Measurements from ENCODE around the gene SECISBP2L.
"Not testable (repeated sequence)": the region's sequence is repeated elsewhere in the genome, so short reads cannot be mapped to it uniquely, and the experiment has no call there.

Gene SECISBP2L

DNA sequence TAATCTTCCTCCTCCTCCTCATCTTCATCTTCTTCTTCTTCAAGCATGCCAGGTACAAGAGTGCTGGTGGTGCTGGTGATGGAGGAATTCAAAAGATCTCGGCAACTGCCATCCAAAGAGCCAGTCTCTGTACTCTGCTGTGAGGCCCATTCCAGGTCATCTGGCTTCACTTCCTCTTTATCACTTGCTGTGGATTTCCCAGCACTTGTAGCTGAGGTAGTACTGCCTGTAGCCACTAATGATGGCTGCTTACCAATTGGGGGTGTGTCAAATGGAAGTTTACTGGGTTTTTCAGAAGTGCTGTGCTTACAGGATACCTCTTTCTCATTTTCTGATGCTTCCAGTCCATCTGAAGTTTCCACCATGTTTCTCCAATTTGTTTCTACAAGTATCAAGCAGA lies 53.7 kb downstream of the SECISBP2L start:
- no peak for DNase-seq (ENCODE audit: low spot score)

GRCh38 chr15:48992096-48992495 lies 54.1 kb downstream of the SECISBP2L start:
- no peak for DNase-seq (ENCODE audit: low spot score)

DNA sequence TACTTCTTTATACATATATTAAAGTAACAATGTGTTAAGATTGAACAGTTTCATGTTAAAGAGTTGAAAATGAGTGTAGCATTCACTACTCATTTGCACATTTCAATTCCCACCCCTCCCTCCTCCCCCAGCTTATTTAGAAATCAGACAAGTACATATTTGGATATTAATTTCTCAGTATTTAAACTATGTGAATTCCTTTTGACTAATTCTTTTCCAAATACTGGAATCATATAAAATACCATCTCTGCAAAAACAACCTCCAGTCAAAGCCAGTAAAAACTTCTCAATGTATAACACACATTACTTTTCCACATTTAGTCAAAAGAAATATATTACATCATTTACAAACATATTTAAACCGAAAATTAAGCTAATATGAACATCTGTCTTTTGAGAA lies 57.1 kb downstream of the SECISBP2L start:
- no peak for DNase-seq (ENCODE audit: low spot score)

DNA sequence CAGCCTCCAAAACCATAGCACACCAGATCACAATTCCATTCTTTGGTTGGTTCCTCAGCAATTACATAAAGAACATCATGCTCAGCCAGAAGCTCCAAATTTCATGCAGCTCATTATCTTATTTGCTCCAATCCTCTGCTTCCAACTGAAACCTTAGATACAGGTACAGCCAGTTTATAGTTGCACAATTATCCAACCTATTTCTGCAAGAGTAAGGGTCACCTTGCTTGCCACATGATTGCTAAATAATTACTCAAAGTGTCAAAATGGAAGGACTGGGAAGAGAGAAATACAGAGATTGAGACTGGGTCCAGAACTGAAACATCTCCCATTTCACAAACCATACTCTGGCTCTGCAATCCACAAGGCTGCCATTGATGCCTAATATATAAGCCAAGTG lies 59.1 kb downstream of the SECISBP2L start:
- DNase-seq (ENCODE audit: low spot score) = no peak

- no peak for DNase-seq (ENCODE audit: low spot score)
These were observed 60.0 kb downstream of the SECISBP2L start for GRCh38 chr15:48986240-48986639.

DNA sequence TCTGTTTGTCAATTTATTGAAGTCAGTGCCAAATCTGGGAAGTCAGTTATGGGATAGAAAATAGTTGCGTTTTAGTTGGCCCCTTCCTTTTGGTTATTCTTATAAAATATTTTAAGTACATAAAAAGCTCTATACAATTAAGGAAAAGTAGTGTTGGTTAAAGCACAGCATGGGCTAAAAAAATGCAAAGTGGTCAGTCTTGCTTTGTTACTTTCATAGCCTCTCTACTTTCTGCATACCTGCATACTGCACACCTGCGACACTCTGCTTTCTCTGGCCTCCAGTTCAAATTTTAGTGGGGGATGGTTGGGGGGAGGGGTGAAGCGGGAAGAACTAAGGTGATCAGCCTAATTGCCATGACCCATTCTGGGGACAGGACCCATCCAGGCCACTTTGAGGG lies 60.7 kb downstream of the SECISBP2L start:
- DNase-seq (ENCODE audit: low spot score) = no peak

GRCh38 chr15:48984811-48985352 lies 61.4 kb downstream of the SECISBP2L start:
- DNase-seq (ENCODE audit: low spot score) = no peak

DNA sequence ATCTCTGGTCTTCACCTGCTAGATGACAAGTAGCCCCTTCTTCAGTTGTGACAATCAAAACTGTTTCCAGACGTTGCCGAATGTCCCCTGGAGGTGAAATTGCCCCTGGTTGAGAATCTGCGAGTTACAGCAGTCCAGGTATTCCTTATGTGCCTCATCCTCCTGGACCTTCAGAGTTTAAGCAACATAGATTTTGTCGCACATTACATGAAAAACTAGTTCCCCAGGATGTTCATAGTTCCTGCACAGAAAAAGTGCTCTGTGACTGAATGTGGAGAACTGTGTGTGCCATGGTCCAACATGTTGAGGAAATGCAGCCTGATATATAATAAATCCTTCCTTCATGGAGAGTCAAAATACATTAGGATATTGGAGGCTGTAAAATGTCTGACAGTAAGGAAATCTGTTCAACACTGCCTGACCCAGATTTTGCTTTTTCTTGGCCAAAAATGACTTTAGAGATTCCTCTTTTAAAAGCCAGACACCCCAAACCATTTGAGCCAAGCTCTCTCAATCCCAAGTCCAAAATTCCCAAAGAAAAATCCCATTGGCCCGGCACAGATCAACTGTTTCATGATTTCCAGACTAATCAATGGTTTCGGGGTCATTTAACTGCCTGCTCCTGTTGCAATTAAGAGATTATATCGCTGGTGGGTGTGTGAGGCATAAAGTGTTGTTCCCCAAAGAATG lies 62.1 kb downstream of the SECISBP2L start:
- no peak for DNase-seq (ENCODE audit: low spot score)

- no peak for DNase-seq (ENCODE audit: low spot score)
These were observed 62.9 kb downstream of the SECISBP2L start for GRCh38 chr15:48983300-48983699.

- DNase-seq (ENCODE audit: low spot score) = no peak
These were observed 64.3 kb downstream of the SECISBP2L start for GRCh38 chr15:48981941-48982340.

DNA sequence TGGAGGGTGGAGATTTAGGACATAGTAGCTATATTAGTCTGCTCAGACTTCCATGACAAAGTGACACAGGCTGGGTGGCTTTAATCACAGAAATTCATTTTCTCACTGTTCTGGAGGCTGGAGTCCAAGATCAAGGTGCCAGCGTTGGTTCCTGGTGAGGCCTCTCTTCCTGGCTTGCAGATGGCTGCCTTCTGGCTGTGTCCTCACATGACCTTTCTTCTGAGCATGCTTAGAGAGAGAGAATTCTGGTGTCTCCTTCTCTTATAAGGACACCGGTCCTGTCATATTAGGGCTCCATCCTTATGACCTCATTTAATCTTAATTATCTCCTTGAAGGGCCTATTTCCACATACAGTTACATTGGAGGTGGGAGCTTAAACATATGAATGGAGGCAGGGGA lies 67.6 kb downstream of the SECISBP2L start:
- no peak for DNase-seq (ENCODE audit: low spot score)

GRCh38 chr15:48976444-48977088 lies 69.7 kb downstream of the SECISBP2L start:
- no peak for DNase-seq (ENCODE audit: low spot score)

DNA sequence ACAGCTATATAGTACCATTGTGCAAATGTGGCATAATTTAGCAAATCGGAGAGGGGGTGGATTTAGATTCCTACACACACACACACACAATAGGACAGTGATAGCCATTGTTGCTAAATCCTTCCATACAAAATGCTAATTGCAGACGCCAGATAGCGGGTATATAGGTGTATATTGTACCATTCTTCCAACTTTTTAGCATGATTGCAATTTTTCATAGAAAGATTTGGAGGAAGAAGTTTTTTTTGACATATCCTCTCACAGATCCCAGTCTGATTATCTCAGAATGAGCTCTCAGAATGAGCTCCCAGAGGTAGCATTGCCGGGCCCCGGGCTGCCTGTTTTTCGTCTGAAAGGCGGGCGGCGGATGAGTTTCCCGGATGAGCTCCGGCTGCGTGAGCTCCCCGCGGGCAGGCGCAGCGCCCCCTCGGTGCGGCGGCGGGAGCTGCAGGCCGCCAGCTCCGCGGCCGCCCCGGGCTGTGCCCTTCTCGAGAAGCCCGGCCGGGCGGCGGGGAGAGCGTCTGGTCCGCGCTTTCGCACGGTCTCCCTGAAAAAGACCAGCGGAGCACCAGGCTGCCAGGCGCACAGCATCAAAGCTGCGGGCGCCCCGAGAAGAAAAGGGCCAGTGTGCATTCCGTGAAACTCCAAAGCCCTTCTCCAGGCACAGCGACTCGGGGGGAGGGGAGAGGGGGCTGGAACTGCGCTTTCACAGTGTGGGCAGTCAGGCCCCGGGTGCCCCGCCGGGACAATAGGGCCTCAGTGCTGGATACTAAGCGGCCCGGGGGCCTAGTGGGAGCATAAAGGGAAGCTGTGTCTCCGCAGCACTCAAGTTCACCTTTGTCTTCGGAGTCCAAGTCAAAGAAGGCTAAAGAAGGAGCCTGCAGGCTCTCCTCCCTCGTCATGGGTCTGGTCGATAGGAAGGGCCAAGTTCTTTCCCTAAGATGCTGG lies 70.5 kb downstream of the SECISBP2L start:
- DNase-seq (ENCODE audit: low spot score) = peak; percentile 80

- no peak for DNase-seq (ENCODE audit: low spot score)
These were observed 71.4 kb downstream of the SECISBP2L start for GRCh38 chr15:48974882-48975281.

- DNase-seq (ENCODE audit: low spot score) = no peak
These were observed 73.3 kb downstream of the SECISBP2L start for GRCh38 chr15:48972750-48973503.

DNA sequence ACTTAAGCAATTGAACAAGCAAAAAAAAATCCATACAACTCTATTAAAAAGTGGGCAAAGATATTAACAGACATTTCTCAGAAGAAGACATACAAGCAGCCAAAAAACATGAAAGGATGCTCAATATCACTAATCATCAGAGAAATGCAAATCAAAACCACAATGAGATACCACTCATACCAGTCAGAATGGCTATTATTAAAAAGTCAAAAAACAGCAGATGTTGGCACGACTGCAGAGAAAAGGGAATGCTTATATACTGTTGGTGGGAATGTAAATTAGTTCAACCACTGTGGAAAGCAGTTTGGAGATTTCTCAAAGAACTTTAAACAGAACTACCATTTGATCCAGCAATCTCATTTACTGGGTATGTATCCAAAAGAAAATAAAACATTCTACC lies 75.3 kb downstream of the SECISBP2L start:
- DNase-seq (ENCODE audit: low spot score) = not testable (repeated sequence)

GRCh38 chr15:48968066-48968465 lies 78.2 kb downstream of the SECISBP2L start:
- DNase-seq (ENCODE audit: low spot score) = no peak

GRCh38 chr15:48967336-48967735 lies 78.9 kb downstream of the SECISBP2L start:
- no peak for DNase-seq (ENCODE audit: low spot score)

DNA sequence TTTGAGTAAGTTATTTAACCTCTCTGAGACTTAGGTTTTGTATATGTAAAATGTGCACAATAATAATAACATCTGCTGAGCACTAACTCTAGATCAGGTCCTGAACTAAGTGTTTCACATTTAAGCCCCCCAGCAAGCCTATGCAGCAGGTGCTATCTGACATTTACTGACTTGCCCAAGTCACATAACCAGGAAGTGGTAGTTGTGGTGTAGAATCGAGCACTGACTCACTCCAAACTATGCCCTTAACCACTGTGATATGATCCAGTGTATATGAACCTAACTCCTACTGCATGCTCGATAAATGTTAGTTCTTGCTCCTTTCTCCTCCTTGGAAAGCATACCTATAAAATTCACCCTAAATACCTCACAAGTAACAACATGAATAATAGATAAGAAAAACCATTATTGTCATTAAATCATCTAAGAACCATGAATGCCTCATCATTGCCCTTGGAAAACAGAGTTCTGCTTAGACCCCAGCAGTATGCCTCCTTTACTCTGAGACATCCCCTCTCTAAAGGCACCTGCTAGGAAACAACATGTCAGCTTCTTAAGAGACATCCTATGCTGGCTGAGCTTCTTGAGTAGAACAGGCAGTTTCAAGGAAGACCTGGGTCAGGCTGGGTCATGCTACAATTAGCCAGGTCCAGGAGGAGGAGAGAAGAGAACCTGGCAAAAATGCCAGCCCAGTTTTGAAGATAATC lies 79.5 kb downstream of the SECISBP2L start:
- DNase-seq (ENCODE audit: low spot score) = peak; percentile 82

DNA sequence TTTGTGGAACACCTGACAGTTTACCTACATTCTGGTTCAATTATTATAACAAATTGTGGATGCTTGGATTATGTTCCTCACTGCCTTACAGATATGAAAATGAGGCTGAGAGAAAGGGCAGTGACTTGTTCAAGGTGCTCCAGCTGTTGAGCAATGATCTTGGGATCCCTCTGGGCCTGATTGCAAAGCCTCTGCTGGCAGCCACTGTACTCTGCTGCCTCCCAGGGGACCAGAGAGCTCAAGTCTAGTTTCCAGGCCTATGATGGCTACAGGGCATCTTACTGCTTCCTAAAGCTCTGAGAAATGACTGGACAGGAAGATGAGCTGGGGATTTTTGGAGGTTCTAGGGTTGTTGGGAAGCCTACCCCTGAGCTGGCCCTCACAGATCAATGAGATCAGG lies 80.3 kb downstream of the SECISBP2L start:
- DNase-seq (ENCODE audit: low spot score) = peak; percentile 52

DNA sequence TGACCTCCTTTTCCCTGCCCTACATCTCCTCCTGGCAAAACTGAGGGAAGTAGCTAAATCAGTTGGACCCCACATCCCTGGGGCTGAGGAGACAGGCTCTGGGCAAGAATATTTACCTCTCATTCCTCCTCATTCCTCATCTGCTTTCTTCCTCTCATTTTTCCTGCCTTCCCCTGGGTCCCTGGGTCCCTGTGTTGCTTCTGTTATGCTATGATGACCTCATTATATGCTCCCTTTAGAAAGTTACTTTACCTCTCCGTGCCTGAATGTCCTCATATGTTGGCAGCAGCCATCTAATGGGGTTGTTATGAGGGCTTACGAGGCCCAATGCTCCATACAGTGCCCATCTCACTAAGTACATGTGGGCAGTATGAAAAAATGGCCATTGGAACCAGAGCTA lies 81.3 kb downstream of the SECISBP2L start:
- DNase-seq (ENCODE audit: low spot score) = no peak
